GM19023 (cell line): ENCODE data around the gene SHKBP1.
"Not testable (repeated sequence)": the region's sequence is repeated elsewhere in the genome, so short reads cannot be mapped to it uniquely, and the experiment has no call there.

Source experiments
- ATAC-seq: cut with Tn5 transposase; IDR thresholded peaks from one replicate; pipeline ENCODE4 v1.9.1; 2021; ENCODE audit warnings: mild to moderate bottlenecking, moderate library complexity; ENCODE audit not compliant: unreplicated experiment

SHKBP1 gene

DNA sequence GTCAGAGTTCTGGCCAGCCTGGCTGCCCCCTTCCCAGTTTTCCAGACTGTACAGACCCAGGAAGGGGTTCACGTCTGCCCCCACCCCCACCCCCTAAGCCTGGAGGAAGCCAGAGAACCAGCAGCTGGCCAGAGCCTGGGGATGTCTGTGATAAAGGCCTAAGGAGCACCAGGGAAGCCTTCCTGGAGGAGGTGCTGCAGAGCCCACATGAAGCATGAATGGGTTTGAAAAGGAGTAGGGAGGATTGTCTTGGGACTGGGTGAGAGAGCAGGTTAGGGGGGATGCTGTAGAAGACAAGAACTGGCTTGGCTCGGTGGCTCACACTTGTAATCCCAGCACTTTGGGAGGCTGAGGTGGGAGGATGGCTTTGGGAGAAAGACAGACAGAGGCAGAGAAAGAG is 5.8 kb downstream of the SHKBP1 start:
- no peak for ATAC-seq

DNA sequence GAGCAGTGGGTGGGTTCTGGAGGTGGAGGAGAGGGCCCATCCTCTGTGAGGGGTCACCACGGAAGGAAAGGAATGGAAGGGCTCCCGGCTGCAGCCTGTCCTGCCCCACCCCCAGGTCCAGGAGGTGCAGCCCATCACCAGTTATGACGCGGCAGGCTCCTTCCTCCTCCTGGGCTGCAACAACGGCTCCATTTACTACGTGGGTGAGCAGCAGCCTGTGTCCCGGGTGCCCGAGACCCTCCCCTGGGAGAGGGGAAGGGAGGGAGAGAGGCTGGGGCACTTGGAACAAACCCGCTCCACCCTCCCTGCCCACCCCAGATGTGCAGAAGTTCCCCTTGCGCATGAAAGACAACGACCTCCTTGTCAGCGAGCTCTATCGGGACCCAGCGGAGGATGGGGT is 6.6 kb downstream of the SHKBP1 start:
- ATAC-seq, result no peak

DNA sequence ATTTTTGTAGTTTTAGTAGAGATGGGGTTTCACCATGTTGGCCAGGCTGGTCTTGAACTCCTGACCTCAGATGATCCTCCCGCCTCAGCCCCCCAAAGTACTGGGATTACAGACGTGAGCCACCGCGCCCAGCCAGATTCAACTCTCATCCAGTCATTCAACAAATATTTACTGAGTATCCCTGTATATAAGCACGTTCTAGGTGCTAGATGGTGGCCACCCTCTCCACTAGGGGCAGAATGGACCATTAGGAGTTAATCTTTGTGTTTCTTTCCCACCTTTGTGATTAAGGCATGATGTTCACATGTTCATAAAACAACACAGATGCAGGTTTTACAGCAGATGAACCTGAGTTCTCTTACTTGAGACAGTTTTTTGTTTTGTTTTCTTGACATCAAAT is 7.3 kb downstream of the SHKBP1 start:
- no peak for ATAC-seq

DNA sequence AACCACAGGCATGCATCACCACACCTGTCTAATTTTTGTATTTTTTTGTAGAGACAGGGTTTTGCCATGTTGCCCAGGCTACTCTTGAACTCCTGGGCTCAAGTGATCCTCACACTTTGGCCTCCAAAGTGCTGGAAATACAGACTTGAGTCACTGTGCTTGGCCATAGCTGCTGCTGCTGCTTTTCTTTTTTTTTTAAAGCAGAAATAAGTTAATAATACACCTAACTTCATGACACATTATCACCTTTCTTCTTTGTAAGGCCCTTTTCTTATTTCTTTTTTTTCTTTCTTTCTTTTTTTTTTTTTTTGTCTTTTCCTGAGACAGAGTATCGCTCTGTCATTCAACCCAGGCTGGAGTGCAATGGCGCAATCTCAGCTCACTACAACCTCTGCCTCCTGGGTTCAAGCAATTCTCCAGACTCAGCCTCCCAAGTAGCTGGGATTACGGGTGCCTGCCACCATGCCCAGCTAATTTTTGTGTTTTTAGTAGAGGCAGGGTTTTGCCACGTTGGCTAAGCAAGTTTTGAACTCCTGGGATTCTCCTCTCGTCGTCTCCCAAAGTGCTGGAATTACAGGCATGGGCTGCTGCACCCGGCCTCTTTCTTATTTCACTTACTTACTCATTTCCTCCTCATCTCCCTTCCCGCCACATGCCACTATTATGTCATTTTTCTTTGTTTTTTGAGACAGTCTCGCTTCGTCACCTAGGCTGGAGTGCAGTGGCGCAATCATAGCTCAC is 8.7 kb downstream of the SHKBP1 start:
- no peak for ATAC-seq

DNA sequence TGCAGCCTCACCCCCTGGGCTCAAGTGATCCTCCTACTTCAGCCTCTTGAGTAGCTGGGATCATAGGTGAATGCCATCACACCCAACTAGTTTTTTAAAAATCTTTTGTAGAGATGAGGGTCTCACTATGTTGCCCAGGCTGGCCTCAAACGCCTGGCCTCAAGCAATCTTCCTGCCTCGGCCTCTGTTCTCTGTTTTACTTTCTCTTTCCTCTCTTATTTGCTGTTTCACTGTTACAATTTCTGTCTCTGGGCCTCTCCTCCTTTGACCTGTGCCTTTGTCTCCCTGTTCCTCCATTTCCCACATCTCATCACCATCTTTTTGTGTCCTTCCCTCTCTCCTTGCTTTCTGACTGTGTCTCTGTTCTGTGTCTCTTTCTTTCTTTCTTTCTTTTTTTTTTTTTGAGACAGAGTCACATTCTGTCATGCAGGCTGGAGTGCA is 9.3 kb downstream of the SHKBP1 start:
- ATAC-seq, result no peak

DNA sequence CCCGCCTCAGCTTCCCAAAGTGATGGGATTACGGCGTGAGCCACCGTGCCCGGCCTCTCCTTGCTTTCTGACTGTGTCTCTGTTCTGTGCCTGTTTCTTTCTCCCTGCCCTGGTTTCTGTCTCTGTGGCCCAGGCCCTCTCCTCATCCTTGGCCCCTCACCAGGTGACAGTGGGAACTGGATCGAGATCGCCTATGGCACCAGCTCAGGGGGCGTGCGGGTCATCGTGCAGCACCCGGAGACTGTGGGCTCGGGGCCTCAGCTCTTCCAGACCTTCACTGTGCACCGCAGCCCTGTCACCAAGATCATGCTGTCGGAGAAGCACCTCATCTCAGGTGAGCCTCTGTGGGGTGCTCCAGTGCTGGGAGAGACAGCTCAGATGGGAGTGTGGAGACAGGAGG is 9.9 kb downstream of the SHKBP1 start:
- ATAC-seq, result no peak

DNA sequence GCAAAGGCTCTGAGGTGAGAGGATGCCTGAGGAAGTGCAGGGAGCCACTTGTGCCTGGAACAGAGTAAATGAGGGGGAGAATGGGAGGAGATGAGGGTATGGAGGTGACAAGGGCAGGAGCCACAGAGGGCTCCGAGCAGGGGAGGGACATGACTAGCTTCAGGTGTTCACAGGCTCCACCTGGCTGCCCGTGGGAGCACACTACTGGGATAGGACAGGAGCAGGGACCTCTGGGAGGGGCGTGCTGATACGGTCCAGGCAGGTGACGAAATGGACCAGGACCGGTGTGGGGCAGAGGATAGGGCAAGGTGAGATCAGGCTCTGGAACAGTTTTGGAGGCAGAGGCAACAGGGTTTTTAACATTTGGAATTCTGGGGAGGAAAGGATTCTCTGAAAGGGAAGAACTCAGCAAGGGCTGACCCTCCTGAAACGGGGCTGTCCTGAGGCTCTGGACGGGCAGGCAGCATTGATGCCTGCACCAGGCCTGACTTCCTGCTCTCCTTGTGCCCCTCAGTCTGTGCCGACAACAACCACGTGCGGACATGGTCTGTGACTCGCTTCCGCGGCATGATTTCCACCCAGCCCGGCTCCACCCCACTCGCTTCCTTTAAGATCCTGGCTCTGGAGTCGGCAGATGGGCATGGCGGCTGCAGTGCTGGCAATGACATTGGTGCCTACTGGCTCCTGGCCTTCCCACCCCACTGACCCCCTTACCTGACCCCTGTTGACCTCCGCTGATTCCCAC is 11.6 kb downstream of the SHKBP1 start:
- ATAC-seq, result no peak

DNA sequence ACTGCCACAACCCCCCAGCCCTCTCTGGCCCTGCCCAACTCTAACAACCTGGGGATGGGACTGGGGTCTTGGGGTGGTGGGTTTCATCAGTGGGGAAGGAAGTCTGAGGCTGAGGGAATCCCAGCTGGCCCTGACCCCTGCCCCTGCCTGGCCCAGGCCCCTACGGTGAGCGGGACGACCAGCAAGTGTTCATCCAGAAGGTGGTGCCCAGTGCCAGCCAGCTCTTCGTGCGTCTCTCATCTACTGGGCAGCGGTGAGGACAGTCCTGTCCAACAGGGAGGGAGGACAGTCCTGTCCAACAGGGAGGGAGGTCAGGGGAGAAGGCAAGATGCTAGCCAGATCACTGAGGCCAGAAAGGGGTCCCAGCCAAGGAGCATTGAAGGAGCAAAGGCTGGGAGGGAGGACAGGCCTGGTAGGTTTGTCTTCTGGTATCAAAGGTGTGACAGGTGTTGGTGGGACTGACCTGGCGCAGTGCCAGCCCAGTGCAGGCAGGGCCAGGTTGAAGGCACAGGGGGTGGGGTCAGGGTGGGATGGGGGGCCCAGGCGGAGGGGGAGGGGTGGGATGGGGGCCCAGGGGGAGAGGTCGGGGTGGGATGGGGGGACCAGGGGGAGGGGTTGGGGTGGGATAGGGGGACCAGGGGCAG is 12.4 kb downstream of the SHKBP1 start:
- ATAC-seq, result no peak

DNA sequence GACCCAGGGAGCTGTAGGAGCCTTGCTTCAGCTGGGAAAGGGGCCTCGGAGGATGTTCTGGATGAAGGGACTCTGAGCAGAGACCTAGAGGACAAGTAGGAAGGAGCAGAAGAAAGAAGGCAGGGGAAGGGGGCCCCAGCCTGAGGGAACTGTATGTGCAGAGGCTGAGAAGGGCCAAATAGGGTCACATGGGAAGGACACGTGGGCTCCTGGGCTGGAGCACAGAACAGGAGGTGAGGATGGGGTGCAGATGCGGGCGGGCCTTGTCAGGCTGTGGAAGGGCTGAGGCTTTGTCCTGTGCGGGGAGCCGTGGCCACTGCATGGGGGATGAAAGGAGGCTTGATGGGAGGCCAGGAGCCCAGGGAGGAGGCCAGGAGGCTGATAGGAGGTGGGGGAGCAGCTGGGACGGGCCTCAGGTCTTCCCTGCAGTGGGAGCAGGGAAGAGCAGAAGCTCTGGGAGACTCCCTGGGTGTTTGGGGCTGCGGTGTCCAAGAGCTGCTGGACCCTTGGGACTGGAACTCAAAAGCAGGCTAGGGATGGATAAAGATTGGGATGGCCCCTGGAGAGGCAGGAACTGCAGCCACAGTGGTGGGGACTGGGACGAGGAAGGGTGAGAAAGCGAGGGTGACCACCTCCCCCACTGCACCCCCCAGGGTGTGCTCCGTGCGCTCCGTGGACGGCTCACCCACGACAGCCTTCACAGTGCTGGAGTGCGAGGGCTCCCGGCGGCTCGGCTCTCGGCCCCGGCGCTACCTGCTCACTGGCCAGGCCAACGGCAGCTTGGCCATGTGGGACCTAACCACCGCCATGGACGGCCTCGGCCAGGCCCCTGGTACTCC is 13.1 kb downstream of the SHKBP1 start:
- ATAC-seq, result no peak

DNA sequence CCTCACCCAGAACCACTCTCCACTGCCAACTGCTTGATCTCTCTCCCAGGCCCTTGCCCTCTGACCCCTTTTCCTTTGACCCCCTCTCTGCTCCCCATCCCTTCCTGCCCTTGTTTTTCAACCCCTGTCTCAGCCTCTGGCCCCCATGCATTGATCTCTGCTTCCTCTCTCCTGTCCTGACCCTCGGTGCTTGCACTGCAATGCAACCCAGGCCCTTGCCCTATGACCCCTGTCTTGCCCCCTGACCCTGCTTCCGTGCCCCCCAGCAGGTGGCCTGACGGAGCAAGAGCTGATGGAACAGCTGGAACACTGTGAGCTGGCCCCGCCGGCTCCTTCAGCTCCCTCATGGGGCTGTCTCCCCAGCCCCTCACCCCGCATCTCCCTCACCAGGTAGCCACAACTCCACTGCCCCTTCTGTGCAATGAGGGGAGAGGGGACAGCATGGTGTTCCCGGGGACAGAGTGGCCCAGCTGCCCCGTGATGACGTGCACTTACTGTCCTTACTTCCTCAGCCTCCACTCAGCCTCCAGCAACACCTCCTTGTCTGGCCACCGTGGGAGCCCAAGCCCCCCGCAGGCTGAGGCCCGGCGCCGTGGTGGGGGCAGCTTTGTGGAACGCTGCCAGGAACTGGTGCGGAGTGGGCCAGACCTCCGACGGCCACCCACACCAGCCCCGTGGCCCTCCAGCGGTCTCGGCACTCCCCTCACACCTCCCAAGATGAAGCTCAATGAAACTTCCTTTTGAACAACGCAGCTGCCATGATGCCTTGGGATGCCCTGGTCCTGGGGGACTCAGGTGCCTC is 14.0 kb downstream of the SHKBP1 start:
- no peak for ATAC-seq

DNA sequence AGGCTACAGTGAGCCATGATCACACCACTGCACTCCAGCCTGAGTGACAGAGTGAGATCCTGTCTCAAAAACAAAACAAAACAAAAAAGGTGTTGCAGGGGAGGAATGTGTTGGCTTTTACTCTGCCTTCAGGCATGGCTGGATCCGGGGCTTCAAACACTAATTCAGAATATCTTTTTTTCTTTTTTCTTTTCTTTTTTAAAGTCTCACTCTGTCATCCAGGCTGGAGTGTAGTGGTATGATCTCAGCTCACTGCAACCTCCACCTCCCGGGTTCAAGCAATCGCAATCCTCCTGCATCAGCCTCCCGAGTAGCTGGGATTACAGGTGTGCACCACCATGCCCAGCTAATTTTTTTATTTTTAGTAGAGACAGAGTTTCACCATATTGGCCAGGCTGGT is 15.1 kb downstream of the SHKBP1 start:
- ATAC-seq, result not testable (repeated sequence)

DNA sequence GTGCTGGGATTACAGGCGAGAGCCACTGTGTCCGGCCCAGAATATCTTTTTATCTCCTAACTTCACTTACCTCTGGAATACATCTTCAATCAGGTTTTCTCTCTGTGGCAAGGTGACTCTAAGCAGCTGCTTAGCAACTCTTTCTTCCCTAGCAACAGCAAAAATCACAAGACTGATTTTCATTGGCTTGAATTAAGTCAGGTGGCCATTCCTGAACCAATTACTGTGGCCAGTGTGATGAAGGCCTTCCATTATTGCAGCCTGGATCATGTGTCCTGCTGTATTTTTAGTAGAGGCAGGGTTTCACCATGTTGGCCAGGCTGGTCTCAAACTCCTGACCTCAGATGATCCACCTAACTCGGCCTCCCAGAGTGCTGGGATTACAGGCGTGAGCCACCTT is 15.5 kb downstream of the SHKBP1 start:
- ATAC-seq, result no peak

DNA sequence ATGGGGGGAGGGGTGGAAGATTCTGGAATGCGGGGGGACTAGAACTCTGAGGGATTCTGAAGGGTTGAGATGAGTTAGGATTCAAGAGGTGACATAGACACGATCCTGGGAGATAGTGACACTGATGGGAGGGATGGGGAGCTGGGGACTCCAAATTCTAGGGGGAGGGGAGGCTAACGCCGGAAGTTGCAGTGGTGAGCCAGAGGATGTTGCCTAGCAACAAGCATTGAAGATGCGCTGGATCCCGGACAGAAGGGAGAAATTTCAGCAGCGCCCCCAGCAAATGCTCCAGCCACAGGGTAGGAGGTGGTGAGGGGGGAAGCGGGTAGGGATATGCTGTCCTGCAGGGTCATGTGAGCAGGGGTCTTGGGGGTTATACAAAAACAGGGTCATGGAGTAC is 17.6 kb downstream of the SHKBP1 start:
- no peak for ATAC-seq

DNA sequence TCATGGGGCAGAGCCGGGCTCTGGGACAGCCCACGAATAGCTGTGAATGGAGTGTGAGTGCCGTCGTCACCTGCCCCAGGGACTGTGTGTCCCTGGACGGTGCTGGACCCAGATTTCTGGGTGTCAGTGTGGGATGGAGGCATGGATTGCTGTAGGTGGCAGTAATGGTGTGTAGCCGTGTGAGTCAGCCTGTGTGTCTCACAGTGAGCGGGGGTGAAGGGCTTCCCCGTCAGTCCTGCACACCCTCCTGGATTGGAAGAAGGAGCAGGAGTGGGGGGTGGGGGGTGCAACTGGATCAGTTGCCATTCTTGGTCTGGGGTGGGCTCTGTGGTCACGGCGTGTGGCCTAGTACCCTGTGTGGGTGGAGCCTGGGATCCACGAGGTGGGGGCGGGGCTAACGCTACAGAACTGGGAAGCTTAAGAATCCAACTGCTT is 18.0 kb downstream of the SHKBP1 start:
- ATAC-seq, result no peak

DNA sequence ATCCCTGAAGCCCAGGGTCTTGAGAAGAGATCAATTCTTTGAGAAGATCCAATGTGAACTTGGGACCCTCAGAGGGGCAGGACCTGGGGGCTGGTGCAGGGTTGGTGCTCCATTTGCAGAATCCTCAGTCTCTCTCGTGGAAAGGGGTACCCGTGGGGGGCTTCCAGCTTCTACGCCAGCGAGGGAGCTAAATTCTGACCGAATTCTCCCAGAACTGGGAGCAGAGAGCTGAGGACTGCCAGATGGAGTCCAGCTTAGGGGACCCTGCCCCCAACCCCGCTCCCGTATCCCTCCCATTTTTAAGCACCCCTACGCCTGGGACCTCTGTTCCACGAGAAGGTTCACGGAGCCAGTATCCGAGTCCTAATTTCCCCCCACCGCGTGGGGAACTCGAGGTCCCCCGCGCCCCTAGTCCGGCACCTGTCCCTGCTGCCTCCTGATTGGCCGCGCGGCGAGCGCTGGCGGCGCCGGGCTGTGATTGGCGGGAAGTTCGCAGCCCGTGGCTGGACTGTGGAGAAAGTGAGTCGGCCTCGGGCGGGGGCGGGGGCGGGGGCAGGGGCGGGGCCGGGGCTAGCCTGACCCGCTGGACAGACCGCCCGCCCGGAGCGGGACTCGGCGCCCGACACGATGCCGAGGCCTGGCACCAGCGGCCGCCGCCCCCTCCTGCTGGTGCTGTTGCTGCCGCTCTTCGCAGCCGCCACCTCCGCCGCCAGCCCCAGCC is 20.1 kb downstream of the SHKBP1 start:
- no peak for ATAC-seq

DNA sequence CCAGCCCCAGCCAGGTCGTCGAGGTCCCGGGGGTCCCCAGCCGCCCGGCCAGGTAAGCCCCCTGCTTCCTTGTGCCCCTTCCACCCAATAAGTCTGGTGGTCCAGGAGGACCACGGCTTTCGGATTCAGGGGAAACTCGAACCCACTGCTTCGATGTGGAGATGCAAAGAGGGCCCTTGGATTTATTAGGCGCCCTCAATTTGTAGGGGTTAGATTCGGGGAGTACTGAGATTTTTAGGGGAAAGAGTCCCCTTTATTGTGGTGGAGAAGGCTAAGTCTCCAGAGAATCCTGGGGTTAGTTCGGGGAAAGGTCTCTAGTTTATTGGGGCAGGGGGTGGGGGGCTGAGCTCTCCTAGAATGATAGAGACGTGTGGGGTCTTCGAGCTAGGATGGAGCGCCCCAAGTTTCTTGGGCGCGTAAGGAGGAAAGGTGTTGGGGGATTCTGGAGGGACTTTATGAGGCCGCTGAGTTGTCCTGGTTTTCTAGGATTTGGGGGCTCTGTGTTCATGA is 20.7 kb downstream of the SHKBP1 start:
- no peak for ATAC-seq

DNA sequence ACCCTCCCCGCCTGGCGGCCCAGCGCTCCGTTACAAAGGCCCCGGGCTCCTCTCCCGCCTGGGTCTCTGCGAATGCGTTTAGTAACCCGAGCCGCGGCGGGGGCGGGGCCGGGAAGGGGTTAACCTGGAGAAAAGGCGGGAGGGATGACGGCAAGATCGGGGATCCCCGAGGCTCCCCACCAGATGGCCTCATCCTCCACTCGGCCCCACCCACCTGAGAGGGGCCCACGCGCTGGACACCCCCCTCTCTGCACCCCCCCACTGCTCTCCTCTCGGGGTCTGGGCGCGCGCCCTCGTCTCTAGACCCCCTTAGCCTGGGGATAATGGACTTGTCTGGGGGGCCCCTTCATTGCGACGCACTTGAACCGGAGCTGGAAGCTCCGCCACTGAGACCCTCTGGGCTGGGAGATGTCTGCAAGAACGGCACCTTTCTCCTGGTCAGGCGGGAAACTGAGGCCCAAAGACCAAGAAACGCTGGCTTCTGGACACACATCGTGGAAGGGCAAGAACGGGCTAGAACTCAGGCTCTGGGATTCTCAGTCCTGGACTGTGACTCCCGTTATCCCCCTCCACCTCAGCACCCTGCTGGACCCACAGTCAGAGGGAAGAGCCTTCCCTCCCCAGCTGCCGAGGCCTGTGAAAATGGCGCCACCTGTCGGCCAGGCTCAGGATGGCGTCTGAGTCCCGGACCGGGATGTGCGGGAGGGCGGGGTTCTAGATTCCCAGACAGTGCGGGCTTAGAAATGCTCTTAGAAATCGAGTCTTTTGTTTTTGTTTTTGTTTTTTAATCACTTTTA is 21.6 kb downstream of the SHKBP1 start:
- no peak for ATAC-seq

DNA sequence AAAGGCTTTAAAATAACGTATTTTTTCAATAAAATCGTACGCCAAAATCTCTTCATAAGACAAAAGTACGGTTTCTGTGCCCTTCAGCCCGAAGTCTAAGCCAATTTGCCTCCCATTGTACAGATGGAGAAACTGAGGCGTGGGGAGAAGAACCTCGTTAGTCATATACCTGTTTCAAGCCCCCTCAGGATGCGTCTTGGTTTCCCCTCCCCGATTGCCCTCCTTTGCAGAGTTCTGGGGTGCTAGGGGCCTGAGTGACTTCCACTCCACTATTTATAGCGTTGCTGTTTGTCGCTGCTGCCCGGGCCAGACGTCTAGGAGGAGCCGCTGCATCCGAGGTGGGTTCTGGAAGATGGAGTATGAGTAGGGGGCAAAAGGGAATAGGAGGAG is 22.2 kb downstream of the SHKBP1 start:
- ATAC-seq, result no peak
